Lower leg skin (tissue), 4 donors: ENCODE data around the gene TMEM115. TPM values are rescaled to one million over a fixed set of nuclear protein-coding genes. Genes with fewer than 3 reads are reported as not detected.

Experiments used
- DNase-seq, 2 donors: peaks; one replicate each; pipeline ENCODE4 v3.0.0-alpha.2; 2019; ENCODE audit warnings: low spot score in 2 of 2
- H3K4me3 ChIP-seq: fragments of 200-600 bp; sonication (generic); 2 replicates; pipeline ENCODE4 v1.5.1; 2017; ENCODE audit warnings: mild to moderate bottlenecking, low read depth; ENCODE audit not compliant: poor library complexity, severe bottlenecking
- CTCF ChIP-seq, 3 donors: fragments of 450-650 bp; IDR thresholded peaks; one replicate each; pipeline ENCODE4 v1.5.1; 2016; ENCODE audit warnings: antibody characterized with exemption in 3 of 3, mild to moderate bottlenecking in 3 of 3, moderate library complexity in 2 of 3
- POLR2A ChIP-seq, 2 donors: fragments of 450-650 bp; IDR thresholded peaks; one replicate each; pipeline ENCODE4 v1.6.1; 2016 to 2017; ENCODE audit warnings: antibody characterized with exemption in 2 of 2, mild to moderate bottlenecking in 1 of 2, moderate library complexity in 1 of 2
- WGBS, 2 donors: methylation state at CpG; one replicate each; pipeline ENCODE4 v1.1.5; 2018; 5-methylcytosine and 5-hydroxymethylcytosine counted together
- intact Hi-C: fragments of 100-400 bp; cut with DNase I; formaldehyde crosslinking; loops from one replicate; pipeline ENCODE4 v1.15.0; 2023; ENCODE audit warnings: low total_unique reads
- total RNA-seq, 4 donors: library from RNA; depleted of rRNA; stranded (reverse); fragments of >200 nt; gene quantifications; one replicate each; pipeline ENCODE4 v1.1.0, GENCODE V29; 2016

Gene TMEM115
- 10 to 100 TPM; 90.5 to 92.7 (median 92.4) TPM for total RNA-seq

GRCh38 chr3:50358911-50359759 lies at the start of gene TMEM115:
Gene TMEM115 (minus strand): TSS chr3:50359521. CDS start chr3:50359063, 458 bp downstream.
- peak; percentile 99 for DNase-seq
- peak within 1 kb of the TSS; percentile 66 for H3K4me3 ChIP-seq
- WGBS, 2 donors: 0% methylated on average over 34 to 42 of the region's 64 CpGs
- intact Hi-C loops: no loop called here
- TF ChIP-seq POLR2A (IDR thresholded peaks at IDR 0.05): peak in 1 of 2 donors; percentile 6
- no peak for TF ChIP-seq CTCF (IDR thresholded peaks at IDR 0.05)

- intact Hi-C loops: no loop called here
- no peak for TF ChIP-seq CTCF (IDR thresholded peaks at IDR 0.05)
- no peak for TF ChIP-seq POLR2A (IDR thresholded peaks at IDR 0.05)
- 70 to 83% methylated on average over 15 of the region's 15 CpGs for WGBS, 2 donors
- H3K4me3 ChIP-seq: no peak overlapping the region
- DNase-seq: no peak
Measured at GRCh38 chr3:50408443-50408944, 49.2 kb upstream of the TMEM115 start.

GRCh38 chr3:50406487-50406886 lies 47.2 kb upstream of the TMEM115 start:
- TF ChIP-seq POLR2A (IDR thresholded peaks at IDR 0.05) (no peak), CTCF (IDR thresholded peaks at IDR 0.05) (no peak)
- no peak overlapping the region for H3K4me3 ChIP-seq
- 69 to 70% methylated on average over 1 of the region's 1 CpG for WGBS, 2 donors
- intact Hi-C loops: no loop called here
- DNase-seq: no peak

- 30 to 32% methylated on average over 8 of the region's 8 CpGs for WGBS, 2 donors
- intact Hi-C loops: no loop called here
- DNase-seq: no peak
- H3K4me3 ChIP-seq: no peak overlapping the region
- TF ChIP-seq CTCF (IDR thresholded peaks at IDR 0.05): no peak
- no peak for TF ChIP-seq POLR2A (IDR thresholded peaks at IDR 0.05)
Measured at GRCh38 chr3:50405249-50405648, 45.9 kb upstream of the TMEM115 start.

- no peak for TF ChIP-seq CTCF (IDR thresholded peaks at IDR 0.05)
- no peak for TF ChIP-seq POLR2A (IDR thresholded peaks at IDR 0.05)
- no peak overlapping the region for H3K4me3 ChIP-seq
- intact Hi-C loops: no loop called here
- whole genome bisulfite sequencing, 2 donors: 37 to 40% methylated on average over 5 of the region's 5 CpGs
- no peak for DNase-seq
Measured at GRCh38 chr3:50401978-50402595, 42.8 kb upstream of the TMEM115 start.
